ENCODE results near the gene RAP1GAP2.

Gene RAP1GAP2

DNA sequence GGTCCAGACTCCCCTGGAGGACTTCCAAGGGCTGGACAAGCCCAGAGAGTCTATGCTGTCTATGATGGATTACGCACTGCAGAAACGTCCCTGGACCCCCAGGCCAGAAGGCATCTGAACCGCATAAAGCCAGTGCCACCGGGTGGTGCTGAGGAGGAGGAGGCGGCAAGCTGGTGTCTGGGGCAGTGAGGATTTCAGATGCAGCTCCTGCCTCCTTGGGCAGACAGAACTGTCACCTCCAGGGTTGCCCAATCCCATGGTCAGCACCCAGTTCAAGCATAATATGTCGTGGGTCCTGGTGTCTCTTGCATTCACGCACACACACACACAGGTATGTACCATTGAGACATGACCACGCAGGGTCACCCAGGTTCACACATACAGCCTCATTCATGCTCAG, 25.6 kb downstream of the RAP1GAP2 start:
- Histone ChIP-seq H3K9ac (ENCODE audit: low read length) (no peak overlapping the region), H3K36me3 (replicated peaks; ENCODE audit: insufficient read depth, low read length) (no peaks in the 10 kb centered on the region), H3K27me3 (replicated peaks; ENCODE audit: insufficient read depth, low read length) (no peaks in the 10 kb centered on the region), H4K20me1 (ENCODE audit: insufficient read depth, low read length) (no peaks in the 10 kb centered on the region), H3K27ac (ENCODE audit: low read length) (no peak overlapping the region), H3F3A (ENCODE audit: insufficient read depth, low read length) (0 out of 2 replicates have a peak, but pooled peaks cover 9% of the 10 kb centered on the region), H3K4me3 (ENCODE audit: low read length) (no peak overlapping the region), H3K79me2 (ENCODE audit: low read length) (no peaks in the 10 kb centered on the region), H3K4me2 (ENCODE audit: low read depth, low read length) (no peak overlapping the region), H3K9me3 (replicated peaks; ENCODE audit: insufficient read depth, low read length) (no peaks in the 10 kb centered on the region), H3K9me2 (replicated peaks; ENCODE audit: insufficient read depth, low read length) (no peaks in the 10 kb centered on the region), H3K4me1 (ENCODE audit: low read length) (peaks cover 10% of the 10 kb centered on the region), H2AFZ (ENCODE audit: low read length) (no peak overlapping the region)
- no peak for DNase-seq
- TF ChIP-seq EZH2 (optimal IDR thresholded peaks at IDR 0.05; ENCODE audit: low read depth, low read length) (no peak), EZH2phosphoT487 (IDR thresholded peaks at IDR 0.05; ENCODE audit: low read length) (no peak)
- TF ChIP-seq, protein P1, sequence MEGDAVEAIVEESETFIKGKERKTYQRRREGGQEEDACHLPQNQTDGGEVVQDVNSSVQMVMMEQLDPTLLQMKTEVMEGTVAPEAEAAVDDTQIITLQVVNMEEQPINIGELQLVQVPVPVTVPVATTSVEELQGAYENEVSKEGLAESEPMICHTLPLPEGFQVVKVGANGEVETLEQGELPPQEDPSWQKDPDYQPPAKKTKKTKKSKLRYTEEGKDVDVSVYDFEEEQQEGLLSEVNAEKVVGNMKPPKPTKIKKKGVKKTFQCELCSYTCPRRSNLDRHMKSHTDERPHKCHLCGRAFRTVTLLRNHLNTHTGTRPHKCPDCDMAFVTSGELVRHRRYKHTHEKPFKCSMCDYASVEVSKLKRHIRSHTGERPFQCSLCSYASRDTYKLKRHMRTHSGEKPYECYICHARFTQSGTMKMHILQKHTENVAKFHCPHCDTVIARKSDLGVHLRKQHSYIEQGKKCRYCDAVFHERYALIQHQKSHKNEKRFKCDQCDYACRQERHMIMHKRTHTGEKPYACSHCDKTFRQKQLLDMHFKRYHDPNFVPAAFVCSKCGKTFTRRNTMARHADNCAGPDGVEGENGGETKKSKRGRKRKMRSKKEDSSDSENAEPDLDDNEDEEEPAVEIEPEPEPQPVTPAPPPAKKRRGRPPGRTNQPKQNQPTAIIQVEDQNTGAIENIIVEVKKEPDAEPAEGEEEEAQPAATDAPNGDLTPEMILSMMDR (IDR thresholded peaks at IDR 0.05; ENCODE audit: low read length): no peak

DNA sequence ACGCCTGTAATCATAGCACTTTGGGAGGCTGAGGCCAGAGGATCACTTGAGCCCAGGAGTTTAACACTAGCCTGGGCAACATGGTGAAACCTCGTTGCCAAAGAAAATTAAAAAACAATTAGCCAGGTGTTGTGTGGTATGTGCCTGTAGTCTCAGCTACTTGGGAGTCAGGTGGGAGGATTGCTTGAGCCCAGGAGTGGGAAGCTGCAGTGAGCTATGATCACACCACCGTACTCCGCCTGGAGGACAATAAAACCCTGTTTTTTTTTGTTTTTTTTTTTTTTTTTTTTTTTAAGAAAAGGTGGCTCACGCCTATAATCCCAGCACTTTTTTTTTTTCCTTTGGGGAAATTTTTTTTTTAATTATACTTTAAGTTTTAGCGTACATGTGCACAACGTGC, 26.1 kb downstream of the RAP1GAP2 start:
- Histone ChIP-seq H3F3A (ENCODE audit: insufficient read depth, low read length) (0 out of 2 replicates have a peak, but pooled peaks cover 9% of the 10 kb centered on the region), H3K27ac (ENCODE audit: low read length) (no peak overlapping the region), H2AFZ (ENCODE audit: low read length) (no peak overlapping the region), H3K36me3 (replicated peaks; ENCODE audit: insufficient read depth, low read length) (no peaks in the 10 kb centered on the region), H3K9me3 (replicated peaks; ENCODE audit: insufficient read depth, low read length) (no peaks in the 10 kb centered on the region), H3K27me3 (replicated peaks; ENCODE audit: insufficient read depth, low read length) (no peaks in the 10 kb centered on the region), H4K20me1 (ENCODE audit: insufficient read depth, low read length) (no peaks in the 10 kb centered on the region), H3K79me2 (ENCODE audit: low read length) (no peaks in the 10 kb centered on the region), H3K9ac (ENCODE audit: low read length) (no peak overlapping the region), H3K4me3 (ENCODE audit: low read length) (no peak overlapping the region), H3K9me2 (replicated peaks; ENCODE audit: insufficient read depth, low read length) (no peaks in the 10 kb centered on the region), H3K4me1 (ENCODE audit: low read length) (peaks cover 10% of the 10 kb centered on the region), H3K4me2 (ENCODE audit: low read depth, low read length) (no peak overlapping the region)
- no peak for DNase-seq
- TF ChIP-seq EZH2 (optimal IDR thresholded peaks at IDR 0.05; ENCODE audit: low read depth, low read length): no peak
- no peak for TF ChIP-seq EZH2phosphoT487 (IDR thresholded peaks at IDR 0.05; ENCODE audit: low read length)
- TF ChIP-seq, protein P1 (IDR thresholded peaks at IDR 0.05; ENCODE audit: low read length): no peak

DNA sequence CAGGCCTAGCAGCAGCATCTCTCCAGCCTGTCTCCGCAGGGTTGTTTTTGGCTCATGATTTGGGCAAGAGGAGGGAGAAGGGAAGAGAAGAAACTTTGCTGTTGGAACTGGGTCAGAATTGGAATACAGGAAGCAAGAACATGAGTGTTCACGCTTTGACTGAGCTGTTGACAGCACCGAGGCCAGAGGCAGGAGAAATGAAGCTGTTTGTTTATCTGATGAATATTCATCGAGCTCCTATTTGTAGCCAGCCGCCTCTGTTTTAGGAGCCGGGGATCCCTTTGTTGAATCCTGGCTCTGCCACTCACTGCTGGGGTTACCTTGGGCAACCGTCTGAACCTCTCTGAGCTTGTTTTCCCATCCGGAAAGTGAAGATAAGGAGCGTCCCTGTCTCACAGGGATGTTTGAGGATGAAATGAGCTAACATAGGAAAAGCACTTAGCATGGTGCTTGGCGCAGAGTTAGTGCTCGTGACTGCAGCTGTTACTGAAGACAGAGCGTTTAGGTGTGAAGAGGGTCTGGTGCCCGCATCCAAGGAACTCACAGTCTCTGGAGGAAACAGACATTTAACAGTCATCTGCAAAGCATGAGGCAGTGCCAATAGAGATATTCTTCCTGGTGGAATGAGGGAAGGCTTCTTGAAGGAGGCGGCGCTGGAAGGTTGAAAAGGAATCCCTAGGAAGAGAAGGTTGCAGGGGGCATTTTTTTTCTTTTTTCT, 29.2 kb downstream of the RAP1GAP2 start:
- DNase-seq: no peak
- Histone ChIP-seq H4K20me1 (ENCODE audit: insufficient read depth, low read length) (no peaks in the 10 kb centered on the region), H3K36me3 (replicated peaks; ENCODE audit: insufficient read depth, low read length) (no peaks in the 10 kb centered on the region), H3K79me2 (ENCODE audit: low read length) (no peaks in the 10 kb centered on the region), H3K4me3 (ENCODE audit: low read length) (no peak overlapping the region), H3F3A (ENCODE audit: insufficient read depth, low read length) (0 out of 2 replicates have a peak, but pooled peaks cover 9% of the 10 kb centered on the region), H3K27ac (ENCODE audit: low read length) (peak overlapping the region; percentile 68; the same call in 1 of the 2 replicates), H3K9ac (ENCODE audit: low read length) (no peak overlapping the region), H3K9me2 (replicated peaks; ENCODE audit: insufficient read depth, low read length) (no peaks in the 10 kb centered on the region), H2AFZ (ENCODE audit: low read length) (no peak overlapping the region), H3K9me3 (replicated peaks; ENCODE audit: insufficient read depth, low read length) (no peaks in the 10 kb centered on the region), H3K27me3 (replicated peaks; ENCODE audit: insufficient read depth, low read length) (no peaks in the 10 kb centered on the region), H3K4me1 (ENCODE audit: low read length) (peaks cover 13% of the 10 kb centered on the region), H3K4me2 (ENCODE audit: low read depth, low read length) (peak overlapping the region; percentile 4; the same call in 1 of the 2 replicates)
- TF ChIP-seq, protein P1 (IDR thresholded peaks at IDR 0.05; ENCODE audit: low read length): no peak
- TF ChIP-seq EZH2phosphoT487 (IDR thresholded peaks at IDR 0.05; ENCODE audit: low read length) (no peak), EZH2 (optimal IDR thresholded peaks at IDR 0.05; ENCODE audit: low read depth, low read length) (no peak)

Measured in MM.1S (cell line).